ENCODE measurements around the gene RILP.

RILP gene

DNA sequence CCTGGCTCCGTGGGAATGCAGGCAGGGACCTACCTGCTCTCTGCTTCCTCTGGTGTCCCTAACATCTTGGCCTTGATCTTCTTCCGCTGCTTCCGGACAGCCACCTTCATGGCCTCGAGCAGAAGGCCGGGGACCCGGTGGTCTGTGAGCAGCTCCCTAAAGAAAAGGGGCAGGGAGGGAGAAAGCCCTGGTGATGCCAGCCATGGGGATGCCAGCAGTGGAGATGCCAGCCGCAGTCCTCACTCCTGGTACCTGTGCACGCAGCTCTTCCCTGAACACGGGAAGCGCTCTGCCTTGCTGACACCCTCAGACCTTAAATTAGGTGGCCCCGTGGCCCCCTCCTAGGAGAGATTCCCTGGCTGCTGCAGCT lies 1.9 kb downstream of the RILP start:
- DNase-seq = no peak

GRCh38 chr17:1646199-1646875 lies 3.3 kb downstream of the RILP start:
- DNase-seq = no peak

DNA sequence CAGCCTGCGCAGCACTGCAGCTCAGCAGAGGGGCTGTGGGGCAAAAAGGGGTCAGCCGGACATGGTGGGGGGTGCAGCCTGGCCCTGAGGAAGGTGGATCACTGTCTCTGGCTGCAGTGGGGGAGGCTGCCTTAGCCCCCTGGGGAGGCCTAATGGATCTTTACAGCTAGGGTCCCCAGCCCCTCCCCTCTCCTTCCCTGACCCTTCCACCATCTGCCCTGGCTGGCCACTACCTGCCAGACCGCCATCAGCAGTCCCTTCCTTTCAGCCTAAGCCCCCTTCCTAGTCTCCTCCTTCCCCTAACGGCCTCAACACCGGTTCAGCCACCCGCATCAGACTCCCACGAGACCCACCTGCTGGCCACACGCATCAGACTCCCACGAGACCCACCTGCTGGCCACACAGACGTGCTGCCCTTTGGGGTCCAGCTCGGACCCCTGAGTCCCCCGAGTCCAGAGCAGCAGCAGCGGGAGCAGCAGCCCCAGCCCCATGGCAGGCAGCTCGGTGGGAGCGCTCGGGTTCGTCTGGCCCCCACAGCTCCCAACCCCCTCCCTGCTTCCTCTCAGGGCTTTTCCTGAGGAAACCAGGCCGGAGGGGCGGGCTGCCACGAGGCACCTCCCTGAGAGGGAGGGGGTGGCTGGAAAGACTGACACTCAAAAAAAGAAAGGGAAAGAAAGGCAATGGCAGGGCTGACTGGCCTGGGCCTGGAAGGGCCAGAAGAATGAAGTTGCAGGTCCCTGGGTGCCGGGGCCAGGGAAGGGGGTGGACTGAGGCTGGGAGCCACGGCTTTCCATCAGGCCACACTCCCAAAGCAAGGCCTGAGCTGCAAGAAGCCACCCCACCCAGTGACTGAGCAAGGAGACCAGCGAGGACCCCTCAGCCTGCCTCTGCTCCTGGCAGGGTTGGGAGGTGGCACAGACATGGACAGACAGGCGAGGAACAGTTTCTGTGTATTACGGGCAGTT lies 4.2 kb downstream of the RILP start, which contains the start of gene SCARF1:
SCARF1 (minus strand) TSS at position 526 of the 965 bp plus-strand sequence; CDS start at position 491, 35 bp downstream.
- no peak for DNase-seq

- DNase-seq = peak; percentile 73
These were observed 5.0 kb downstream of the RILP start for GRCh38 chr17:1644493-1645206.

DNA sequence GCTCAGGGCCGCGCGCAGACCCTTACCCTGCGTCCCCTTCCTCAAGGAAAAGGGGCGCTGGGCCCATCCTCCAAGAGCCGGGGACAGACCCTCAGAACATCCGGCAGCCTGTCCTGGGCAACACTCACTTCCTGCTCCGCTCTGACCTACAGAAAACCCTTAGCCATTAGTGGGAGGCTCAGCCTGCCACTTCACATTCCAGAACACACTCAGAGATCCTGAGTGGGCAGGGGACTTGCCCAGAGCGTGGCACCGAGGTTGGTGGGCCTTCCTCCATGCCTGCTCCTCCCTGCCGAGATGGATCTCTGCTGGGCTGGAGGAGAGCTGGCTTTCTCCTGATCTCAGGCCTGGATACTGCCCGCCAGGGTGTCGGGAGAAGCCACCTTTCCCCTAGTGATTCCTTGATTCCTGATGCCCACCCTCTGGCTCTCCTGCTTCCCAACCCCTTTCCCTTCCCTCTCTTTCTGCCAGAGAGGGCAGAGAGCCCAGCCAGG lies 5.6 kb downstream of the RILP start:
- peak; percentile 68 for DNase-seq

- DNase-seq = peak; percentile 80
These were observed 6.2 kb downstream of the RILP start for GRCh38 chr17:1643293-1643998.

GRCh38 chr17:1641065-1641403 lies 8.6 kb downstream of the RILP start:
- no peak for DNase-seq

DNA sequence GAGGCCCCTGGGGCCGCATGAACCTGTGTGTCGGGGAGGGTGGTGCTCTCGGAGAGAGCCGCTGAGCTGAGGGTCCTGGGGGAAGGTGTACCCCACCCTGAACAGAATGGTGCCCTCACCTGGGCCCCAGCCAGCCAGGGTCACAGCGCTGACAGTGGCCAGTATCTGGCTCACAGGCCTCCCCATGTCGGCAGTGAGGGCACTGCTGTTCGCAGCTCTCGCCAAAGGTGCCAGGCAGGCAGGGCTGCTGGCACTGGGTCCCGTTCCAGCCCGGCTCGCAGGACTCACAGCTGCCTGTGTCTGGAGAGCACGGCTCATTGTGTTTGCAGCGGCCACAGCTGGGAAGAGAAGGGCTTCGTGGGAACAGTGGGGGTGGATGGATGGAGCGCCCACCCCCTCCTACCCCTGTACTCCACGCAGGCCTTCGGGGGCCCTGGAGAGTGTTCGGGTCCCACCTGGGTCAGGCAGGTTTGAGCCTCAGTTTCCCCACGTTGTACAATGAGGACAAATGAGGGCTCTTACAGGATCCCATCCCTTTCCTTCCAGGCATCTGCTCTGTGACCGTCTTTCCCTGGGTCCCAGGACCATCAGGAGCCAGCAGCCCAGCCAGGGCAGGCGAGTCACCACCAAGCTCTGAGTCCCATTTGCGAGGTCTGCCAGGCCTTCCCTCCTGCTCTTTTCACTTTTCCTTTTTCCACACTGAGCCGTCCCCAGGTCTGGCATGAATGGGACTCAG lies 9.2 kb downstream of the RILP start:
- no peak for DNase-seq

DNA sequence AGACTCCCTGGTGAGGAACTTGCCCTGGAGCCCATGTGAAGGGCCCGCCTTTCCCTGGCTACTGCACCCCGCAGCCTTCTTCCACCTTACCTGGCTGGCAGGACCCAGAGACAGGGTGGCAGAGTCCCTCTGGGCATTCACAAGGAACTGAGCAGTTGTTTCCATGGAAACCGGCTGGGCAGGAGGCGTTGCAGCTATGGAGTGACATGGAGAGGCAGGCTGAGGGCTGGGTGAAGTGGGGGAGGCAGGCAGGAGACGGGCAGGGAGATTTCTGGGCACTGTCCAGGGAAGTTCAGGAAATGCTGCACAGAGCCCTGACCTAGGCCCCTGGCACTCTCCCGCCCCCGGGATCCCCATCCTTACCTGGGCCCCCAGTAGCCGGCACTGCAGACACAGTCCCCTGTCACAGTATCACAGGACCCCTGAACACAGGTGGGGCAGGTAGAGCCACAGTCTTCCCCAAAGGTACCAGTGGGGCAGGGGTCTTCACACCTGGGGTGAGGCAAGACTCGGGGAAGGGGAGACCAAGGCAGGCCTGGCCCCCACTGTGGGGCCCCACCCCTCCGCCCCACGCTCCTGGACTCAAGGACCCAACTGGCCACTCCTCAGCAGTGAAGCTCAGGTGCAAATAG lies 10.0 kb downstream of the RILP start:
- no peak for DNase-seq

- no peak for DNase-seq
These were observed 10.9 kb downstream of the RILP start for GRCh38 chr17:1638624-1639300.

DNA sequence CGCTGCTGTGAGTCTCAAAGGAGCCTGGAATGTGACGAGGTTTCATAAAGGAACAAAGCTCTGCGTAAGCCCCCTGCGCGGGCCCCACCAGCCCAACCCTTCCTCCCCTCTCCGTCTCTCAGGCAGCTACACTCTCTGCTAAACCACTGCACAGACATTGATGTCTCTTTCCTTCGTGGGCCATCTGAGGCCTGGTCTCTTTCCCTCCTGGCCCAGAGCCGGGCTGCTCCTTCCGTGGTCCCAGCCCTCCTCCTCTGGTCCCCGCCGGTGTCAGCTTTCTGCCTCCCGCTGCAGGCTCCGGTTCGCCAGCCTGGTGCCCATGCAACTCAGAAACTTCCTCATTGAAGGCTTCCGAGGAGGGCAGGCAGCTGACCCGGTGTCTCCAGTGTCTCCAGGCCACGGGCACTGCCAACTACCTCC lies 11.5 kb downstream of the RILP start:
- no peak for DNase-seq

GRCh38 chr17:1636732-1637285 lies 12.9 kb downstream of the RILP start:
- DNase-seq = no peak

- DNase-seq = no peak
These were observed 13.8 kb downstream of the RILP start for GRCh38 chr17:1635675-1636465.

DNA sequence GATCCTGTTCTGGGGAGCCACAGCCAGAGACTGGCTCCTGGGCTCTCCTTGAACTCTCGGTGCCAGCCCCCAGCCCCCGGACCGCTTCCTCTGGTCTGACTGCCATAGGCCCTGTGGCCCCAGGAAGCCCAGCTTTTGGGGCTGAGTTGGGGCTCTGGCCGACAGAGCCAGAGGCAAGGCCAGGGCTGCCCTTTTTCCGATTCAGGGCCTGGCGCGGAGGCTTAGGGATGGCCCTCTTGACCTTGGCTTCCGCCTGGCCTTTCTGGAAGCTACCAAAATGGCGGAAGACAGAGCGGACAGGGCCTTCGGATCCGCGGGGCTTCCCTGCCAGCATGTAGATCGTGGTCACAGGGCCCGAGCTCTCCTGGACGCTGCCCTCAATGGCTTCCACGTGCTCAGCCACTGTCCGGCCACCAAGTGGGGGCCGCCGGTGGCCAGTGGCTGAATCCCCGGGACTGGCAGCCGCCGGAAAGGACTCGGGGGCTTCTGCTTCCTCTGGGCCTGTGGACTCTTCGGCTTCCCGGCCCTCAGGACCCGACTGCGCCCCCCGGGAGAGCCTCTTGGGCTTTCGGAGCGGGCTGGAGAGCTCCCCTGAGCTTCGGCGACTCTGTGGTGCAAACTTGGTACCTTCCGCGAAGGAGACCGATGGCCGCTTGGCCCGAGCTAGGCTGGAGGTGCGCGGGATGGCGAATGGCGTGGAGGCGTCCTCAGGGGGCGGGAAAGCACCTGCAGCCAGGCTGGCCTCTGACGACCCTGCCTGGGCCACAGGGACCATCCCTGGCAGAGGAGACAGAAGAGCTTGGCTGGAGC lies 14.6 kb downstream of the RILP start:
- DNase-seq = no peak

- no peak for DNase-seq
These were observed 19.0 kb downstream of the RILP start for GRCh38 chr17:1630662-1631061.

GRCh38 chr17:1629504-1630310 lies 20.0 kb downstream of the RILP start:
- DNase-seq = peak; percentile 89

GRCh38 chr17:1628856-1629503 lies 20.7 kb downstream of the RILP start:
- DNase-seq = peak; percentile 94

Data from activated CD8-positive, alpha-beta memory T cell treated with anti-CD3 and anti-CD28 coated beads for 24 hours (primary cell).